NCI-H82 treated with DMSO at 0.1 percent for 48 hours (cell line): ENCODE measurements around the gene MLKL.
"Not testable (repeated sequence)": the region's sequence is repeated elsewhere in the genome, so short reads cannot be mapped to it uniquely, and the experiment has no call there.

Source experiments
- DNase-seq: peaks from one replicate; lab custom pipeline; 2025; ENCODE audit not compliant: unreplicated experiment; lab: John Stamatoyannopoulos, UW

MLKL gene

DNA sequence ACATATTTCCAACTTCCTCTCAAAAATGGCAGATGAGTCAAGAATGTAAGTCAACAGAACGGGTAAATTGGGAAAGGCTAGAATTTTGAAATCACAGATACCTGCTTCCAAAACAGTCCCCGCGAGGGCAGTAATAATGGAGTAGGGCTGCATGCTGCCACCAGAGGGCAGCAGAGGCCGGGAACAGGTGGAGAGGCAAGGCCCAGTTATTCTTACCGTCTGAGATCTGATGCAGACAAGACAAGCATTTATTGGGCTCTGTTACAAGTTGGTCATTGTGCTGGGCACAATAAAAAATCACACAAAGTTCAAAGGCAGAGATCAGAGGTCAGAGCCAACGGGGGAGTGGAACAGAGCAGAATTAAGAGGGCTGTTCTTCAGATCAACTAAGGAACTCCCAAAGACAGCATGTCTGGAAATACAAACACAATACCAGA is 8.8 kb upstream of the MLKL start:
- peak; percentile 18 for DNase-seq

GRCh38 chr16:74700116-74700437 is 585 bp downstream of the MLKL start:
- no peak for DNase-seq

DNA sequence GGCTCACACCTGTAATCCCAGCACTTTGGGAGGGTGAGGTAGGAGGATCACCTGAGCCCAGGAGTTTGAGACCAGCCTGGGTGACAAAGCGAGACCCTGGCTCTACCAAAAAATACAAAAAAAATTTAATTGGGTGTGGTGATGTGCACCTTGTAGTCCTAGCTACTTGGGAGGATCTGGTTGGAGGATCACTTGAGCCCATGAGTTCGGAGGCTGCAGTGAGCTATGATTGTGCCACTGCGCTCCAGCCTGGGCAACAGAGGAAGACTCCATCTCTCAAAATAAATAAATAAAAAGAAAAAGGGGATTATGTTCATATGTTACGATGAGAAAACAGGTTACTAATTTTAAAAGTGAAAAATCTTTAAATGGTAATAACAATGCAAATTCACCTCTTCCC is 996 bp downstream of the MLKL start:
- DNase-seq, result no peak

DNA sequence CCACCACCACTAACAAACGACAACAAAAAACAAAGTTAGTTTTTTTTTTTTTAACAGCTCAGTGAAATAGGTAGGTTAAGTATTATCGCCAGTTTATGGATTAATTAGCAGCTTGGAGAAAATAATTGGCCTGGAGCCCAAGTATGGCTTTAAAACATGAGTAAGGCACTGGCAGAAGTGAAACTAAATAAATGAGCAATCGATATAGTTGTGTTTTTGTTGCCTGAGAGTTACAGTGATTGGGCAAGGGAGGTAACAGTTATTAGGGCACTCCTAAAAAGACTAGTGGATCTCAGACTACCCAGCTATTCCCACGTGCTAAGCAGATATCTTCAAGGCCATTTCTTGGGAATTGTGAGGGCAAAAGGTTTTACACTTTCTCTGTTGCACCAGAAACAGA is 2.4 kb downstream of the MLKL start:
- no peak for DNase-seq

DNA sequence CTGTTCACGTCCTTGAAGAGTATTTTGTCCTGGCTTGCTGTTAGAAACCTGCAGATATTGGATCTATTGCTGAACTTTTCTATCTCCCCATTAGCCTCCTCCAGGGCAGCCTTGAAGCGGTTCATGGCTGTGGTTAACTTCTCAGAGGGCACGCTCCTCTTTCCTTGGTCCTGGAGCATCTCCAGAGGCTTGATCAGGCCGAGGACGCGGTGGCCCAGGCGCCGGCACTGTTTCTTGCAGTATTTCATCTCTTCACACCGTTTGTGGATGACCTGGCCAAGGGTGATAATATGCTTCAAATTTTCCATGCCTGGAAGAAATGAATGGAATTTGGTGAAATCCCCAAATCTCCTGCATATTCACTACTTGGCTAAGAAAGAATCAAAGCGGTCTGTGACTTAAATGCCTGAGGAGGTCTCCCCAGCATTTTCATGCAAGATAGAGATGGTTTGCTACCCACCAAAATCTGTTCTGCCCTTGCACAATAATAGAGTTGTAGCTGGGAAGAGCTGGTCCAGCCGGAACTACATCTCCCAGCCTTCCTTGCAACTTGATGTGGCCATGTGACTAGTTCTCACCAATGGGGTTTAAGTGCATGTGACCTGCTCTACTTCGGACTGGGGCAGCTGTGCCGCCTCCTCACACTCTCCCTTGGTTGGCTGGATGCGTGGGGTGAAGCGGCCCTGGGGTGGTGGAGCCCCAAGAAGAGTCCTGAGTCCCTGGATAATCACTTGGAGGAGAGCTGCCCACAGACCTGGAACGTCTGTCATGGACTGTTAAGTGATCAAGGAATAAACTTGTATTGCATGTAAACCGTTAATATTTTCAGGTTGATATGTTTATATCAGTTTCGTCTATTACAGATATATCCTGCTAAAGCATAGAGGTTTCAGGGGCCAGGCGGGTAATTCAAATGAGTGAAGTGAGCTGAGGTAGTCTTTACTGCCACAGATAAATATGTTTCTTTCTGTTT is 4.9 kb downstream of the MLKL start:
- DNase-seq, result peak; percentile 85

DNA sequence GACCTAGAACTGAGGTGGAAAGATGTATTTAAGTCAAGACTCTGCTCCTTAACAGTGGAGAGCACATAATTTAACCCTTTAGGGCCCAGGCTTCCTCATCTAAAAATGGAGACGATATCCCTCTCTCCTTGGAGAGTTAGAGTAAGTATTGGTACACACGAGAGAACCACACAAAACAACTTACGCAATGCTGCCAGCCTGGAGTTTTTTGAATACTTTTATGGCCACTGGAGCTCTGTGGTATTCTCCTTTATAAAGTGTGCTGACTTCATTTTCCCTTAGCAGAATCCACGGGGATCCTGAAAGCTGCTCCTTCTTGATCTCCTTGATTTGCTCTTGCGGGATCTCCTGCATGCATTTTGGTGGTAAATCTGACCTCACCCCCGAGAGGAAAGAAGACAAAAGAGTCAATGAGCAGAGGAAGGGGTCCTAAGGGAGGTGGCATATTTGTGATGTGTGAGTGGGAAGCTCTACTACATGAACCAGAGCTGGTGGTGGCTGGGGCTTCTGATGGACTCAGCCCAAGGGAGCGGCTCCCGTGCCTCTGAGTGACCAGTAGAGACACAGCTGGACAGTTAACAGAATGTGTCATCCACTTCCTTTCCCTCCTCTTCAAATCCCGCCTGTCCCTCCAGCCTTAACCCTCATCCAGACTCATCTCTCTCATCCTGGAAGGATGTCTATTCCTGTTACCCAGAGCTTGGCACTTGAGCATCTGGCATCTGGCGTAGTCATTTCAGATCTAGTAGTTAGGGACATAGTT is 9.4 kb downstream of the MLKL start:
- no peak for DNase-seq

GRCh38 chr16:74682556-74682955 is 18.1 kb downstream of the MLKL start:
- no peak for DNase-seq

DNA sequence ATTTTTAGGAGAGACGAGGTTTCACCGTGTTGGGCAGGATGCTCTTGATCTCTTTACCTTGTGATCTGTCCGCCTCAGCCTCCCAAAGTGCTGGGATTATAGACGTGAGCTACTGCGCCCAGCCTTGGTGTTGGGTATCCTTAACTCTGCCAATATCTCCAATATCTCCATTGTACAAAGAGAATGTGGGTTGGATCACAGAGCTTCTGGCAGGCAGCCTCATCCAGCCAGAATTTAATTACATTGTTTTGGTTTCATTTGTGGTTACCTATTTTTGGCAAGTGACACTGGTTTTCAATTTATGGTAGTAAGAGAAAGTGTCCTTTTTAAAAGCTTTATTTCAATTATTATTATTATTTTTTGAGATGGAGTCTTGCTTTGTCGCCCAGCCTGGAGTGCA is 20.0 kb downstream of the MLKL start:
- no peak for DNase-seq

DNA sequence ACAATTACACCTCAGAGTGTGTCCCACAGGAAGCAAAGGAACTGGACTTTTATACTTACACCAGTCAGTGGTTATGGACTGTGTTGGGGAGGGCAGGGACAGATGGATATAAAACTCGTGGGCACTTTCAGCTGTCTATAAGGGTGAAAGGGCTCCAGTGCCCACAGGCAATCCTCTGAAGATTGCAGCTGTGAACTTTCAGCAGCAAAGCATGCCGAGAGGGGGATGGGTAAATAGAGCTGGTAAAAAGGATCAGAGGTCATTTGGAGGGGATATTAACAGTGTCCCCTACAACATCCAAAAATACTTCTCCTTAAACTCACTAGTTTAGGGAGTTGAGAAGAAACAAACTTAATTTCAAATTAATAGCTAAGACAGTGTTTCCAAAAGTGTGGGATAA is 20.7 kb downstream of the MLKL start:
- DNase-seq, result no peak

DNA sequence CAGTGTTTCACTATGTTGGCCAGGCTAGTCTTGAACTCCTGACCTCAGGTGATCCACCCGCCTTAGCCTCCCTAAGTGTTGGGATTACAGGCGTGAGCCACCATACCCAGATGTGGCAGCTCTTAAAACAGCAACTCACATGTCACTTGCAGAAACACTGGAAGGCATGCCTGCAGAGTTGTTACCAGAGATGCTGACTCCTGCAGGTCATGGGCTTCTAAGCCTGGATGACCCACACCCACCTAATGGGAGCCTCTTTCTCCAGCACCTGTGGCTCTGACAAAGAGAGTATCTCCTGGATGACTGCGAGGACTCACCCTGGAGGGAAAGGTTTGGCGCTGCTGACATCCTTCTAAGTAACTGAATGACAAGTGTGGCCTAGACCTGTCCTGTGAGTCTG is 22.8 kb downstream of the MLKL start:
- no peak for DNase-seq

DNA sequence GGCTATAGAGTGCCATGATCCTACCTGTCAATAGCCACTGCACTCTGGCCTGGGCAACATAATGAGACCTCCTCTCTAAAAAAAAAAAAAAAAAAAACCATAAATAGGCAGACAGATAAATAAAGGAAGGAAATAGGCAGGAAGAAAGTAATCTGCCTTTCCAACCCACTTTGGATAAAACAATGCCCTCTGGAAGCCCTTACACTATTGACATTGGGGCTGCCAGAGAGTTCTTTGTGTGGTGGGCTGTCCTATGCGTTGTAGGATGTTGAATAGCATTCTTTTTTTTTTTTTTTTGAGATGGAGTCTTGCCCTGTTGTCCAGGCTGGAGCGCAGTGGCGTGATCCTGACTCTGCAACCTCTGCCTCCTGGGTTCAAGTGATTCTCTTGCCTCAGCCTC is 26.8 kb downstream of the MLKL start:
- no peak for DNase-seq

GRCh38 chr16:74668877-74669276 is 31.8 kb downstream of the MLKL start:
- DNase-seq, result not testable (repeated sequence)

DNA sequence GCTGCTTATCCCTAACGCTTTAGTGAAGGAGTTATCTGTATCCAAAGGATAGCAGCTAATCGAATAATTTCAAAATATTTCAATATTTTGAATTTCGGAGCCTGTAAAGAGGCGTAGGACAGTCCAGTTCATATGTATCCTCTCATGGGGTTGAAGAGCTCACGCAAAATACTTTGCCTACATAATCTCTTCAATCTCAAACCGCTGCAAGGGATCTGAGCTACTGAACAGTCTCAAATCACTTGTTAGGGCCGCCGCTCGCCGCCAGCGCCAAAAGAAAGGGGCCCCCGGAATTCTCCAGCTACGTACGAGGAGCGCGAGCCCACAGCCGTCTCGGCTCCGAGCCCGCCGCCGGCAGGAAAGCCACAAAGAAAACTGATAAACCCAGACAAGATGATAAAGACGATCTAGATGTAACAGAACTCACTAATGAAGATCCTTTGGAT is 33.4 kb downstream of the MLKL start:
- peak; percentile 16 for DNase-seq

DNA sequence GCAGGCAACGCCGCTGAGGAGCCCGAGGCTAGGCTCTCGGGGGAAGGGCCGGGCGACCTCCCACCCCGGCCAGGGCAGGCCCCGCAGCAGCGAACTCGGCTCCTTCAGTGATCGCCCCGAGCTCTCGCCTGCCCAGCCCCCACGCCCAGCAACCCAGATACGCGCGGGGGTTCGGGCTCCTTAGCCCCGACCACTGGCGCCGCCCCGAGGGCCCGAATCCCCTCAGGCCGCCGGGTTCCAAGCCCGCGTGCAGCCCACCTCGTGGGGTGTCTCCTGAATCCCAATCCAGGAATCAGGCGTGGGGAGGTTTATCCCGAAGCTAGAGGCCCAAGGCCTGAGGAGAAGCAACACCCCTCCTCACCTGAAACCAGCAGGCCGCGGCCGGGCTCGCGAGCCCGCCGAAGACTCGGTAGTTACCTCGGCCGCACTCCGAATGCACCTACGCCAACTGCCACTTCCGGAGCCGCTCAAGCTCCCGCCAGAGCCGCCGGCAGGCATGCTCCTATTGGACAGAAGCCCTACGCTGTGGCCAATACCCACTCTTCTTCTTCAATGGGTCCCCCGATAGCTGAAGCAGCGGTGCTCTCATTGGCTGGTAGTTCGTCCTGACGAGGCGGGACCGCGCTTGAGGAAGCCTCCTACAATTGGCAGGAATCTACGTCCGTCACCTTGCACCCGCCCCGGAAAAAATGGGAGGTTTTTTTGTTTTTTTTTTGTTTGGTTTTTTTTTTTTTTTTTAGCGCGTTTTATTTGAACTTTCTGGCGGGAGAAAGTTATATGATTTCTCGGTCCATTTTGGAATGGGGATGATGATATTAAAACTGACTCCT is 34.0 kb downstream of the MLKL start, which contains the start of gene RFWD3:
Gene RFWD3, minus strand, starts transcription at position 453 of the 830 bp plus-strand sequence. CDS start 5,428 bp downstream, outside the sequence.
- peak; percentile 93 for DNase-seq

DNA sequence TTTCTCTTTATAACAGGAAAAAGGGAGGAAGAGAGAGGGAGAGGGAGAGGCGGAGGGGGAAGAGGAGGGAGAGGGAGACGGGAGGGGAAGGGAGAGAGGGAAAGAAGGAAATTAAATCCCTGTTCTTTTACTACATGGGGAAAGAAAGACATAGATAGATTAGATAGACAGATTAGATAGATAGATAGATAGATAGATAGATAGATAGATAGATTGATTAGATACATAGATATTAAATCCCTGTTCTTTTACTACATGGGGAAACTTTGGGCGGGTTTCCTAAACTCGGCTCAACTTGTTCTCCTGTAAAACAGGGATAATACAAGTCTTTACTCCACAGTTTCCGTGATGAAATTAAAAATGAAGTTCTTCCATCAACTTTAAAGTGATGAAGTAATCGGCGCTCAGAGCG is 34.6 kb downstream of the MLKL start:
- DNase-seq, result no peak

DNA sequence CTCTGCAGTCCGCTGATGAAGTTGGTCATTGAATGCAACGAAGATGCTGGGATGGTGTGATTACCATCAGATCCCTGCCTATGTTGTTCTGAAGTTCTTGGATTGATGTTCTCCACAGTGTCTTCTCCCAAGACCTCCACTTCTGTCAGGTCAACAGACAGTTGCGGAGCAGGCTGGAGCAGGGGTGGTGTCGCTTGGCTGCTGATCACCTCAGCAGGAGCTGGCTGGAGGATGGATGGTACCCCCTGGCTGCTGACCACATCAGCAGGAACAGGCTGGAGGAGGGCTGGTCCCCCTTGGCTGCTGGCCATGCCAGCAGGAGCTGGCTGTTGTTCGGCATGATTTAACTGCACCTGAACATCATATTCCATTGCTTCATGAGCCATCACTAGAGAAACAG is 39.6 kb downstream of the MLKL start:
- no peak for DNase-seq

DNA sequence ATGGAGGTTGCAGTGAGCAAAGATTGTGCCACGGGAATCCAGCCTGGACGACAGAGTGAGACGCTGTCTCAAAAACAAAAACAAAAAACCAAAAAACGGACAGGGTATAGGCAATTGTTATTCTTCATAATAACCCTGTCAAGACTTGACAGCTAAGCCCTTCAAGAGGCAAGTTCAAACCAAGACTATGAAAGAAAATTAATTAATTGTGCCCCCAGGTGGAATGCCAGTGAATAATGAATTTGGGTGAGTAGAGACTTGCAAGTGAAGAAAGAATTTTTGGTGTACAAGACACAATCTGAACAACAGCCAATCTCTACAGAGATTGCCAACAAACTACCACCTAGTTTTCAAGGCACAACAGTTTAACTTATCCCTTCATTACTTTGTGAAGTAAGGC is 40.3 kb downstream of the MLKL start:
- DNase-seq, result no peak

- DNase-seq, result no peak
Observed at GRCh38 chr16:74659041-74659440, 41.6 kb downstream of the MLKL start.

GRCh38 chr16:74657870-74658642 is 42.6 kb downstream of the MLKL start:
- no peak for DNase-seq

DNA sequence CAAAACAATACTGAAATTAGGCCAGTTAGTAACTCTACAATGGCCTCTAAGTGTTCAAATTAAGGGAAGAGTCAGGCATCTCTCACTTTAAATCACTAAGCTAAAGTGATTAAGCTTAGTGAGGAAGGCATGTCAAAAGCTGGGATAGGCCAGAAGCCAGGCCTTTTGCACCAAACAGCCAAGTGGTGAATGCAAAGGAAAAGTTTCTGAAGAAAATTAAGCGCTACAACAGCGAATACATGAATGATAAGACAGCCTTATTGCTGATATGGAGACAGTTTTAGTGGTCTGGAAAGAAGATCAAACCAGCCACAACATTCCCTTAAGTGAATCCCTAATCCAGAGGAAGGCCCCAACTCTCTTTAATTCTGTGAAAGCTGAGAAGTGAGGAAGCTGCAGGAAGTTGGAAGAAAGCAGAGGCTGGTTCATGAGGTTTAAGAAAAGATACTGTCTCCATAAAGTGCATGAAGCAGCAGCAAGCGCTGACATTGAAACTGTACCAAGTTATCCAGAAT is 46.1 kb downstream of the MLKL start:
- no peak for DNase-seq
